Keratinocyte (primary cell): ENCODE data around the gene TSBP1. TPM values are rescaled to one million over a fixed set of nuclear protein-coding genes. Genes with fewer than 3 reads are reported as not detected.

ENCODE experiments used
- DNase-seq: peaks from one replicate; pipeline ENCODE4 v3.0.0-alpha.2; 2011; ENCODE audit warnings: low read depth, missing footprints, low spot score
- FAIRE-seq: peaks from 2 replicates; lab custom pipeline; 2011; peaks lifted over from hg19 to GRCh38; lab: Jason Lieb, UNC
- H2AFZ ChIP-seq: 2 replicates; pipeline ENCODE4 v1.6.0; 2012; ENCODE audit warnings: low read length, control low read depth, inconsistent platforms; ENCODE audit not compliant: control insufficient read depth
- H3K27ac ChIP-seq: 2 replicates; pipeline ENCODE4 v1.5.1; 2011; ENCODE audit warnings: low read length; ENCODE audit not compliant: control insufficient read depth, insufficient read depth
- H3K27me3 ChIP-seq: 3 replicates; pipeline ENCODE4 v1.6.0; 2011; ENCODE audit warnings: low read length; ENCODE audit not compliant: control insufficient read depth, insufficient read depth; ENCODE audit errors: extremely low read depth
- H3K36me3 ChIP-seq, 2 experiments: 2 replicates in 1 of 2; 3 replicates in 1 of 2; pipeline ENCODE4 v1.5.1; 2011; ENCODE audit warnings: low read length in 2 of 2, mild to moderate bottlenecking in 1 of 2; ENCODE audit not compliant: control insufficient read depth in 2 of 2, insufficient read depth in 2 of 2; ENCODE audit errors: extremely low read depth in 1 of 2
- H3K4me1 ChIP-seq: 3 replicates; pipeline ENCODE4 v1.5.1; 2011; ENCODE audit warnings: low read length; ENCODE audit not compliant: control insufficient read depth, insufficient read depth; ENCODE audit errors: extremely low read depth
- H3K4me2 ChIP-seq: 3 replicates; pipeline ENCODE4 v1.6.0; 2011; ENCODE audit warnings: low read depth, low read length; ENCODE audit not compliant: control insufficient read depth, insufficient read depth; ENCODE audit errors: extremely low read depth
- H3K4me3 ChIP-seq, 3 experiments: fragments of 200-600 bp in 1 of 3; sonication (generic) in 1 of 3; 2 replicates in 2 of 3; 3 replicates in 1 of 3; pipeline ENCODE4 v1.5.1; 2011 to 2016; ENCODE audit warnings: low read length in 3 of 3, mild to moderate bottlenecking in 3 of 3, control low read depth in 2 of 3, inconsistent platforms in 1 of 3, low read depth in 1 of 3, mixed read lengths in 1 of 3, mixed run types in 1 of 3, moderate library complexity in 1 of 3; ENCODE audit not compliant: control insufficient read depth in 2 of 3, insufficient read depth in 2 of 3; ENCODE audit errors: extremely low read depth in 1 of 3
- H3K79me2 ChIP-seq: 2 replicates; pipeline ENCODE4 v1.6.0; 2012; ENCODE audit warnings: low read length; ENCODE audit not compliant: control insufficient read depth, insufficient read depth
- H3K9ac ChIP-seq: 3 replicates; pipeline ENCODE4 v1.6.0; 2011; ENCODE audit warnings: low read length; ENCODE audit not compliant: control insufficient read depth, insufficient read depth; ENCODE audit errors: extremely low read depth
- H3K9me1 ChIP-seq: 3 replicates; pipeline ENCODE4 v1.6.0; 2011; ENCODE audit warnings: low read length; ENCODE audit not compliant: control insufficient read depth, insufficient read depth; ENCODE audit errors: extremely low read depth
- H3K9me3 ChIP-seq: 2 replicates; pipeline ENCODE4 v1.5.1; 2012; ENCODE audit warnings: low read depth, low read length; ENCODE audit not compliant: control insufficient read depth
- H4K20me1 ChIP-seq: 3 replicates; pipeline ENCODE4 v1.6.0; 2011; ENCODE audit warnings: low read length; ENCODE audit not compliant: control insufficient read depth, insufficient read depth; ENCODE audit errors: extremely low read depth
- CTCF ChIP-seq, 3 experiments: IDR thresholded peaks in 1 of 3; conservative IDR thresholded peaks in 1 of 3; optimal IDR thresholded peaks in 1 of 3; 2 replicates in 2 of 3; 3 replicates in 1 of 3; pipeline versions ENCODE3 to v1.5.1; 2011; ENCODE audit warnings: low read length in 3 of 3, mild to moderate bottlenecking in 3 of 3, moderate library complexity in 2 of 3, control low read depth in 1 of 3, inconsistent platforms in 1 of 3; ENCODE audit not compliant: insufficient read depth in 2 of 3; ENCODE audit errors: extremely low read depth in 1 of 3
- EZH2 ChIP-seq: IDR thresholded peaks from one replicate; pipeline ENCODE4 v1.6.1; 2012; ENCODE audit warnings: inconsistent platforms, mild to moderate bottlenecking, low read length, moderate library complexity
- dilution Hi-C: fragments of 300-500 bp; cut with MboI; formaldehyde crosslinking; loops from one replicate; pipeline ENCODE4 v1.7.0; 2020; ENCODE audit warnings: low sequenced_read_pairs; ENCODE audit not compliant: extremely low pct_ligation_motif_present
- polyA plus RNA-seq, 5 experiments: library from polyadenylated mRNA; depleted of rRNA in 3 of 5; stranded (reverse) in 3 of 5; stranded (forward) in 1 of 5; unstranded in 1 of 5; fragments of >200 nt; gene quantifications; 1 replicate in 1 of 5; 2 replicates in 3 of 5; 3 replicates in 1 of 5; pipeline versions ENCODE4 v1.2.1 to v1.2.3, GENCODE V29; 2011 to 2012; ENCODE audit warnings: missing spikeins in 2 of 5, low read depth in 1 of 5, low replicate concordance in 1 of 5

TSBP1 gene
- polyA plus RNA-seq, 1 donor (not counting 4 experiments of a cell fraction or from before 2014, with no cell fraction given), result not detected

- no peak for DNase-seq
- Histone ChIP-seq H3K27me3 (no peaks in the 10 kb centered on the region), H3K36me3 (no peaks in the 10 kb centered on the region), H3K9ac (no peak overlapping the region), H3K4me2 (no peak overlapping the region), H3K27ac (no peak overlapping the region), H4K20me1 (no peaks in the 10 kb centered on the region), H2AFZ (no peak overlapping the region), H3K9me1 (no peaks in the 10 kb centered on the region), H3K79me2 (no peaks in the 10 kb centered on the region), H3K4me3 (no peak overlapping the region), H3K4me1 (no peaks in the 10 kb centered on the region), H3K9me3 (no peaks in the 10 kb centered on the region)
- no peak for FAIRE-seq
- dilution Hi-C loops, result no loop called here
- no peak for TF ChIP-seq CTCF (optimal IDR thresholded peaks at IDR 0.05 in 1 of 3, IDR thresholded peaks at IDR 0.05 in 1 of 3, conservative IDR thresholded peaks at IDR 0.05 in 1 of 3; ENCODE audit: extremely low read depth in 1 of 3, insufficient read depth in 2 of 3, low read length in 3 of 3)
- no peak for TF ChIP-seq EZH2
Observed at GRCh38 chr6:32340242-32340641, 31.5 kb downstream of the TSBP1 start.

- H3K79me2 ChIP-seq, result no peaks in the 10 kb centered on the region
- no peak overlapping the region for H2AFZ ChIP-seq
- no peak for DNase-seq
- H3K9me3 ChIP-seq, result no peaks in the 10 kb centered on the region
- H3K36me3 ChIP-seq, result no peaks in the 10 kb centered on the region
- no peaks in the 10 kb centered on the region for H3K9me1 ChIP-seq
- H3K27me3 ChIP-seq, result no peaks in the 10 kb centered on the region
- no peak for TF ChIP-seq EZH2
- TF ChIP-seq CTCF (optimal IDR thresholded peaks at IDR 0.05 in 1 of 3, IDR thresholded peaks at IDR 0.05 in 1 of 3, conservative IDR thresholded peaks at IDR 0.05 in 1 of 3; ENCODE audit: extremely low read depth in 1 of 3, insufficient read depth in 2 of 3, low read length in 3 of 3), result no peak
- no peak for FAIRE-seq
- no peaks in the 10 kb centered on the region for H4K20me1 ChIP-seq
- no peak overlapping the region for H3K27ac ChIP-seq
- no peak overlapping the region for H3K9ac ChIP-seq
- no peaks in the 10 kb centered on the region for H3K4me1 ChIP-seq
- dilution Hi-C loops, result no loop called here
- no peak overlapping the region for H3K4me2 ChIP-seq
- H3K4me3 ChIP-seq, result no peak overlapping the region
Observed at GRCh38 chr6:32337186-32337805, 34.4 kb downstream of the TSBP1 start.
